GM10847 (cell line): ENCODE results near the gene SLFN14.

ENCODE experiments used
- POLR2A ChIP-seq: IDR thresholded peaks from 2 replicates; pipeline ENCODE4 v1.6.1; 2011; ENCODE audit not compliant: insufficient read length; ENCODE audit errors: extremely low read depth

Gene SLFN14

DNA sequence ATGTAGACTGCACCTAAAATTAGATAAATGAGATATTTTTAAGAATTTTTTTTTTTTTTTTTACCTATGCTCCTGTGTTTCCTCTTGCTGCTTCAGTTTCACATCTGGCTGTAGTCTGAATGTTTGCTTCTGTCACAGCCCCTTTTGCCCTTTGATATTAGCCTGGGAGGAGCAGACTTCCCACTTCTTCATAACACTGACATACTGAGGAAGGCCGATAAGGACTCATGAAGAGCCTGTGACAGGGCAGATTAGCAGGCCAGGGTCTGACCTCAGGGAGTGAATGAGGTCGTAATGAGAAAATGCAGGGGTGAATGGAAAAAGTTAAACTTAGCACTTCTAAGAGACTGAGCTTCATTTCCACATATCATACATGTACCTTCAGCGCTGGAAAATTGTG is at the start of gene SLFN14:
Gene SLFN14, minus strand, starts transcription at position 117 of the 400 bp plus-strand sequence. CDS start 2,757 bp downstream, outside the sequence.
- no peak for TF ChIP-seq POLR2A

DNA sequence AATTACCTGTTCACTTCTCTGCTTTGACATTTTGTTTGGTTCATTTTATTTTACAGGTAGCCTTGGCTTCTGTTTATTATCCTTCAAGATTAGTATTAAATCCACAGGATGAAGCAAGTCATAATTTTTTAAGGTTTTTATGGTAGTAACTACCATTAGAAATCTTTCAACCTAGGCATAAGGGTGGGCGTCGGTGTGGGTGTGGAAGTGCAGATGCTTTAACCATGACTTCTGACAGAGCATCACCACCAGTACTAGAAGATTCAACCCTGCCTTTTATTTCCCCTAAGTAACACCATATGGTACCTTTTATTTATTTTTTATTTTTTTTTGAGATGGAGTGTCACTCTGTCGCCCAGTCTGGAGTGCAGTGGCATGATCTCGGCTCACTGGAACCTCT is 49.2 kb upstream of the SLFN14 start:
- TF ChIP-seq POLR2A: no peak

DNA sequence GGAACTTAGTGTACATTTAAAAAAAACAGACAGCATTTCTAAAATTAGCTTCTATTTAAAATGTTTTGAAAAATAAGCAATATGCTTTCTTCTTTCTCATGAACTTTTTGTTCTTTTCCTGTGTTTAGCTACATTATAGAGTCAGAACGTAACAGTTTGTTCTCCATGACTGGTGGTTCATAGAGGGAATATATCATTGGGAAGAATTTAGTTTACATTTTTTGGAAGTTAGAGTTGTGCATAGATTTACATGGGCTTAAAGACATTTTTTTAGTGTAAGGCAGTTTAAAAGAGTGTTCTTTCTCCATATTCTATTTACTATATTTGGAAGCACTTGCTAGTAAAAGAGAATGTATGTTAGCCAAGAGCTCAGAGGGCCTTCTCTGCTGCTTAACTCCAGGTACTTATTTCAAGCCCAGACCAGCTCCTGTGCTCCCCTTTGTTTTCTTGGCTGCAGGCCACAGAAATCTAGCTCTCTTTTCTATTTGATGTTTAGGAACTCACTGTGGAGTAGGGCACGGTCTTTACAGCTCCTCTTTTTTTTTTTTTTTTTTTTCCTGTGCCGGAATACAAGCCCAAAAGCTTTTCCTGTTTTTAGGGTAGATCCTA is 46.7 kb upstream of the SLFN14 start:
- no peak for TF ChIP-seq POLR2A

DNA sequence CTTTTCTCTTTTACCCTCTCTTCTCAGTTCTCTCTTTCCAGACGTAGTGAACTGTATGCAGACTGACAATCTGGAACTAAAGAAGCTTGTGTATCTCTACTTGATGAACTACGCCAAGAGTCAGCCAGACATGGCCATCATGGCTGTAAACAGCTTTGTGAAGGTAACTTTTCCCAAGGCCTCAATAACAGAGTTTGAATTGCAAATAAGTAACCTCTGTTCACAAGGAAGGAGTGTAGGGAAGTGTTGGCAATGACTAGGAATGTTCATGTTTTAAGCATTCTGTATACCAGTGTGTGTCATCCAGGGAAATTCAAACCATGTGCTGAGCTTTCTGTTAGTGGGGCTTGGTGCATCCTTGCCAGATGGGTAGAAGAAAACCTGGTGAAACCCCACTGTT is 45.1 kb upstream of the SLFN14 start:
- TF ChIP-seq POLR2A: no peak

DNA sequence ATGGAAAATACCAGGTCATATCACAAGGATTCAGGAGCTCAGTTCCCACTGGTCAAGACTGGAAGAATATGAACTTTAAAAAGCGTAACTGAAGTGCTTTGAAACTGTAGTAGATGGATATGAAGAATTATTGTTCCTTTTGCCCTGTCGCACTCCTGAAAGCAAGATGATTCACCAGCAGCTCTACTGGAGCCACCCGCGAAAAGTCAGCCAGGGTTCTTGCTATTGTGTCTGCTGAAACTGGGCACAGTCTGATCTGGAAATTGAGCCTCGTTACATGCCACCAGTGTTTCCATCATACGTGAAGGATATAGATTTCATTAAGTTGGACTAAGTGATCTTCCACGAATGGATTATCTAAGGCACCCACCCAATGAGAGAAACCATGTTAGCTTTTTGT is 43.1 kb upstream of the SLFN14 start:
- TF ChIP-seq POLR2A: no peak

DNA sequence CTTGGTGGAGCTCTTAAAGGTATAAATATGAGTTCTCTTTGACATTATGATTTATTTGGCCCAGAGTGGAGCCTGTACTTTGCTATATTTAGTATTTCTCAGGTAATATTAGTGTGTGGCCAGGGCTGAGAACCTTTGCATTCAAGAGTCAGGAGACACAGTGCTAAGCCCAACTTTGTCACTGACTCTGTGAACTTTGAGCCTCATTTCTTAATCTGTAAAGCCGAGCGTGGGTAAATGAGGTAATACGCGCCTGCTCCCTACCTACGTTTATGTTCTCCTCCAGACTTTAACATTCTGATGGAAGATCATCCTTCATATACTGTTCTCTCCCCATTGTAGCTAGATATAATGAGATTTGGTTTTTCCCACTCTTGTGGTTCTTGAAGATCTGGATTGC is 37.0 kb upstream of the SLFN14 start:
- TF ChIP-seq POLR2A: no peak

DNA sequence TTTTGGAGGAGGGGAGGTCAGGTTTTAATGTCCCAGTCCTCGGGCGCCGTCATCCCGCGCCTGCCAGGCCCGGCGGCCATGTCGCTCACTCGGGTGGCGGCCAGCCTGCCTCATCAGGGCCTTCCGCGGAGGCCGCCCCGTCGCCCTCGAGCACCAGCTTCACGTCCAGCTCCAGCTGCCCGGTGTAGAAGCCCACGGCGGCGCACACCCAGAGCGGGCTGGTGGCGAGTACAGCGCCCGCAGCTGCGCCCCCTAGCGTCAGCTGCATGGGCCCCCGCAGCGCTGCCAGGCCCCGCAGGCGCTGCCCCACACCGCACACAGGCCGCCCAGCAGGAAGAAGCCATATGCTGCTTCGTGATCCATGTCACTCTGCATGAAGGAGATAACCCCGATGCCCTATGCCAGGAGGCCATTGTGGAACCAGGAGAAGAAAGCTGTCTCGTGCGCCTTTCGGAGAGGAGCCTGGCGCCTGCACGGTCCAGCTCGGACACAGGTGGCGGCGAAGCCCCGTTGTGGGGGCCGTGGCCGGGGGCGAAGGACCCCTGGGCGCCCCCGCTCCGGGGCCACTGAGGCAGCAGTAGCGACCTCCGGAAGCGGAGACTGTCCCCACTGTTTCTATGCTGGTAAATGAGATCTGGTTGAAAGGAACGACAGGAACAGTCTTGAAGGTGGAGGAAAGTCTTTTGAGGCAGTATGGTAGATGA is 36.1 kb upstream of the SLFN14 start:
- no peak for TF ChIP-seq POLR2A

DNA sequence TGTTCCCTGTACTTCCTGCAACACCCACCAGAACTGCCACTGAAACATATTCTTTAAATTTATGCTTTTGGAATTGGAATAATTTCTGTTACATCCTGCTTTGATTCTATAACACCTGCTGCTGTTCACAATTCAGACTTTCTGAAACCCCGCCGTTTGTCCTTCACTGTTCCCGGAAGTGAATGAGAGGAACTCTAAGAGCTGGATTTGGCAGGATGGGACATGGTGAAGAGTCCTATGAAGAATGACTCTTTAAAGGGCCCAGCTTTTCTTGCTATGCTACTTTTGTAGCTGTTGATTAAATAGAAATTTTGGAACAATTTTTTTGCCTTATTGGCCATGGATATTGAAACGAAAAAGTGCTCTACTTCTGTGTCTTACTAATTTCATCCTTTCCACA is 35.5 kb upstream of the SLFN14 start:
- no peak for TF ChIP-seq POLR2A

DNA sequence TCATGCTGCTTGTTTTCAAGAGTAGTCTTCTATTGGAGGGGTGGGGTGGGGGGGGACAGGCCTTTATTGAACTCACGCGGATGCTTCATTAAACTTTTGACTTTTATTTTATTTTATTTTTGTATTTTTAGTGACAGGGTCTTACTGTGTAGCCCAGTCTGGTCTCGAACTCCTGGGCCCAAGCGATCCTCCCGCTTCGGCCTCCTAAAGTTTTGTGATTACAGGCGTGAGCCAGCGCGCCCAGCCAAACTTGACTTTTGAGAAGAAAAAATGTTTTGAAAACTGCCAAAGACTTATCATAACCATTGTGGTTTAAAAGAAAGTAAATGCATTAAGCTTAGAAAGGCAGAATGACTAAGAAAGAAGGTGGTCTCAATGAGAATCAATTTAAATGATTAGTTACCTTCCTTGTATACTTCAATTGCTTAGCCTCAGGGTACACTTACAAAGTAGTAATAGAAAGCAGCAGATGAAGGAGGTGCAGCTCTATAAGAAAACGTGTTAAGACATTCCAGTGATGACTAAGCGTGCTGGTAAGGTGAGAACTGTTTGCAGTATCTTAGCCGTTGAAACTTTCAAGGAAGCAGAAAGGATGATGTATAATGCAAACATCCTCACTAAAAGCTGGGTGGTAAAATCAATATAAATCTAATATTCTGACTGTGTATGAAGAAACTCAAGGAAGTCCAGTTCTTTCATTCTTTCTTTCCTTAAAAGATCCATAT is 27.7 kb upstream of the SLFN14 start:
- TF ChIP-seq POLR2A: no peak

DNA sequence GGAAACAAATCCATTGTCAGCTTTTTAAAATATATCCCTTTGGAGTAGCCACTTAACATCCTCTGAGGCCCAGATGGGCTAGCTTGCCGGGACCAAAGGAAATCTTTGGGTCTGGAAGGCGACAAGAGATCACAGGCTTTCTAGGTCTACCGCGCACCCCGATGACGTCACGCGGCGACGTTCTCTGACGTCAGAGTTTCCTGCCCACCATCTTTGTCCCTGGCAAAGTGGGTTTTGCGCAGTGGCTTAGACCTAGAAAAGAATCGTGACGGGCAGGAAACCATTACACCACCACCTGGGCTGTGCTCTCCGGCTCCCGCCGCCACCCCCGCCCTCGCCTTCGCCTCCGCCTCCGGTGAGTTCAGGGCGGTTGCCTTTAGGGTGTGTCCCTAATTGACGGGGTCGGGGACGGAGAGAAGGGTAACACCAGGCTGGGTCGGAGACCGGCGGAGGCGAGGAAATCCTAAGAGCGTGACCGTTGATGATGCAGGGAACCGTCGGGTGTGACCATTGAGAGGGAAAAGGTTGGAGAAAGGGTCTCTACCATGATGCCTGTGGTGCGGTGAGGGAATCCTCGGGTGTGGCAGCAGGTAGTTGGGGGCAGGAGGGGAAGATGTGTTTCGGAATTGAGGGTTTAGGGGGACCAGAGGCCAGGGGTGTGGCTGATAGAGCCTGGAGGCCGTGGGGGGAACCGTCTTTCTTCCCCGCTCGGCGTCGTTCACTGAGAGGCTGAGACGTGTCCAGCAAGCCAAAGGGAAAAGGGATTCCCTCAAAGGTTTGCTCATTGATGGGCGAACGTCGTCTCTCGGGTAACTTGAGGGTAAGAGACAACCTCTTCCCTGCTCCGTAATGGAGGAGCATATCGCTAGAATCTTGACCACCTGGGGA is 26.7 kb upstream of the SLFN14 start, which contains the start of gene AP2B1:
Gene AP2B1, plus strand, starts transcription at position 249 of the 888 bp plus-strand sequence. CDS start 6,709 bp downstream, outside the sequence.
- peak; percentile 47 for TF ChIP-seq POLR2A

DNA sequence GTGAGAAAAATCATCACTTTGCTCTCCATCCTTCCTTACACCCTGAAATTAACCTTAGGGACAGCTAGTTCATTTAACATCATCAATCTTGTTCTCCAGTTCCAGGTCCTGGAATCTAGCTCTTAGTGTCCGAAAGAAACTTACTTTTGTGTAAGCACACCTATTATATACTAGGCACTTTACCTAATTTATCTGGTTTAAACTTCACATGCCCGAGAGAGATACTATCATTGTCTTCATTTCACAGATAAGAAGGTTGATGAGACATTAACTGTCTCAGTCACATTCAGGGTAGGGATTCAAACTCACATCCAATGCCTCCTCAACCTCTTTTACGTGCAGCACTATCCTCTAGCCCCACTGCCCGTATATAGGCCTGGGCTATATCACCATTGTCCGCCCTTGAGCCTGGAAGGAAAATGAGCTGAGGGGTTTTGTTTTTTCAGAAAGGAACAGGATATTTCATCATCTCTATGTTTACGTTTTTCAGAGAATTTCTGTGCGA is 26.0 kb upstream of the SLFN14 start:
- TF ChIP-seq POLR2A: no peak

DNA sequence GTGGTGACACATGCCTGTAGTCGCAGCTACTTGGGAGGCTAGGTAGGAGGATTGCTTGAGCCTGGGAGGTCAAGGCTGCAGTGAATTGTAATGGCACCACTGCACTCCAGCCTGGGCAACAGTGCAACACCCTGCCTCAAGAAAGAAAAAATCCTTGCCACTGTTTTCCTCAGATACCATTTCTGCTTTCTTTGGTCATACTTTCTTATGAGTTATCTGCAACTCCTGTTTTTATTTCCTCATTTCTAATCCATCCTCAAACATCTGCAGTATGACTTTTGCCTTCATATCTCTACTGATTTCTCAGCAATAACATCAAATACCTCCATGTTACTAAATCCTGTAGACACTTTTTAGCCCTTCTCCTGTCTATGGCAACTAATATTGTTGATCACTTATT is 23.4 kb upstream of the SLFN14 start:
- no peak for TF ChIP-seq POLR2A

DNA sequence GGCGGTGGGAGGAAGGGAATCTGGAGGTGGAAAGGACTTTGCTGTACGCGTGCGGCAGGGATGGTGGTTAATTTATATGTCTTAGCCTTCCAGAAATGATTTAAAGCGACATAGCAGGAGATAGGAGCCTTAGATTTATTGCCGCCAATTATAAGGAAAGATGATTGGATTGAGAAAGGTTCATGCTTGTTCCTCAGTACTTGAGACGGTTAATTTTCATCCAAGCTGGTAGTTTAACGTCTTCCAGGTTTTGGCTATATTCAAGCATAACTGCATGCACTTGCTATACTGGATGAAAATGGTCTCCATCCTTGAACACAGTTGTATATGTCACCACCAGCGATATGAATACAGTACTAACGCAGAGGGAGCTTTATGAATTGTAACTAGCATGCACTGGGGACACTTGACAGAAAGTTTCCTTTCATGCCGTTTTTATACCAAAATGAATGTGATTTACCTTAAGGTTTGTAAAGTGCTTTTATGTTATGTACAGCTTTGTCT is 18.4 kb upstream of the SLFN14 start:
- no peak for TF ChIP-seq POLR2A

DNA sequence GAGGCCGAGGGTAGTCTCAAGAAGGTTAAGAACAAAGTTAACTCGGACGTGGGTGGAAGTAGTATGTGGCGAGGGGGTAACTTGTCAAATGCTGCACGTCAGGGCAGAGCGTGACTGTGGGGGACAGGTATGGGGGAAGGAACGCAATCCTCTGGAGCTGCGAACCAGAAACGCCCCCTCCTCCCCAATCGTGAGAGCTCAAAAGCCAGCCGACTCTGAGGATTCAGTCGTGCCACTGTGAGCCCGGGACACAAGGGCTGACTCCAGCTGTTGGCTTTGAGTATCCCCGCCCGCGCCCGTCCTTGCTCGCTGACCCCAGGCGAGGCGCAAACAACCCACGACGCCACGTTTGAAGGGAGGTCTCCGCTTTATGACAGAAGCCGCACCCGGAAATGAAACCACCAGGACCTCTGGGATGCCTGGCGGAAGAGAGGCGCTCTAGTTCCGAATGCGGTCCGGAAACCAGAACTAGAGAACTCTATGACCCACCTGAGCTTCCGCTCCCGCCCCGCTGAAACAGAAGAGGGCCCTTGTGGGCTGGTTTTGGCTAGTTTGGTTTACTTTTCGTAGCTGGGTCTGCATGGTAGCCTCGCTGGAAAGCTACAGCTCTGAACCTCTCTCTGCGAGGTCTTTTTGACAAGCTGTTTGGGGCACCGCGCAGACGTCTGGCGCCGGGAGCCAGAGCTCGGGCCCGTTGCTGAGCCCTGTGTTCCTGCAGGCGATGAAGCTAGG is 17.7 kb upstream of the SLFN14 start, which contains the start of gene PEX12:
Gene PEX12, minus strand, starts transcription at position 375 of the 732 bp plus-strand sequence. CDS start 550 bp downstream, outside the sequence.
- peak; percentile 67 for TF ChIP-seq POLR2A
